ENCODE data around the gene TMIGD3. TPM values are rescaled to one million over a fixed set of nuclear protein-coding genes. Genes with fewer than 3 reads are reported as not detected.
A peak's percentile ranks its signal among the peaks of the same experiment; 100 is the strongest.

The TMIGD3 gene
- total and polyA plus RNA-seq, 2 of the 4 experiments (the other 2 are of a cell fraction), result under 0.01 to 0.12 TPM

GRCh38 chr1:111483166-111483565, 20.3 kb downstream of the TMIGD3 start:
- CTCF ChIA-PET, result no interaction called here

More at GRCh38 chr1:111483166-111483565, 20.3 kb downstream of the TMIGD3 start:
- no peak overlapping the region for H3K18ac ChIP-seq (ENCODE audit: low read depth, low read length)
- no peak overlapping the region for H3K4me3 ChIP-seq (ENCODE audit: insufficient read depth, low read depth, low read length)
- no peak overlapping the region for H4K8ac ChIP-seq (ENCODE audit: low read depth in 2 of 2, low read length in 2 of 2)
- H3K9me1 ChIP-seq (ENCODE audit: insufficient read depth, low read length), result no peaks in the 10 kb centered on the region
- no peak overlapping the region for H2AFZ ChIP-seq (replicated peaks; ENCODE audit: low read length, poor library complexity)
- H3K27ac ChIP-seq (ENCODE audit: insufficient read depth, low read length), result no peak overlapping the region
- in situ Hi-C loops (cut with MboI; ENCODE audit: low sequenced_read_pairs), result loop anchor here (5.0 to 25.0 kb wide), 2 partner anchors 284 to 879 kb away; no protein-coding TSS in a partner anchor
- H2BK120ac ChIP-seq (ENCODE audit: low read depth, low read length), result no peak overlapping the region
- TF ChIP-seq NFE2L2 (IDR thresholded peaks at IDR 0.05; ENCODE audit: low read depth, low read length), result no peak
- no peak for TF ChIP-seq FOS (IDR thresholded peaks at IDR 0.05; ENCODE audit: low read depth, low read length)
- TF ChIP-seq RFX5 (IDR thresholded peaks at IDR 0.05; ENCODE audit: low read depth, low read length), result no peak
- no peak for TF ChIP-seq MXI1 (IDR thresholded peaks at IDR 0.05; ENCODE audit: borderline replicate concordance, low read depth, low read length)
- TF ChIP-seq POLR2A (IDR thresholded peaks at IDR 0.05; ENCODE audit: low read depth, low read length), result no peak
- no peak for TF ChIP-seq RCOR1 (IDR thresholded peaks at IDR 0.05; ENCODE audit: insufficient replicate concordance, low read length)
- H3K56ac ChIP-seq (ENCODE audit: extremely low read depth, insufficient read depth, low read length), result no peak overlapping the region
- H2AK9ac ChIP-seq (replicated peaks; ENCODE audit: low read depth, low read length, poor library complexity), result no peak overlapping the region
- H4K20me1 ChIP-seq (ENCODE audit: insufficient read depth, low read length), result no peaks in the 10 kb centered on the region
- H4K91ac ChIP-seq (ENCODE audit: insufficient read depth, low read depth, low read length), result no peak overlapping the region
- H4K5ac ChIP-seq (ENCODE audit: low read depth, low read length), result no peak overlapping the region
- no TSS peak for BruUV-seq (replicated peaks)
- H2BK5ac ChIP-seq (ENCODE audit: low read depth, low read length, poor library complexity, severe bottlenecking), result no peak overlapping the region
- dilution Hi-C loops (cut with HindIII; ENCODE audit: low sequenced_read_pairs, unreplicated experiment), result no loop called here
- no CpG with 5 or more reads among the region's 3 CpGs for WGBS, 2 experiments (ENCODE audit: extremely low coverage in 2 of 2, insufficient read length in 1 of 2)
- no peaks in the 10 kb centered on the region for H3K4me1 ChIP-seq (ENCODE audit: control insufficient read depth, insufficient read depth, low read length)
- intact Hi-C loops (cut with micrococcal nuclease), result no loop called here
- H2BK20ac ChIP-seq (ENCODE audit: low read depth, low read length), result no peak overlapping the region
- H3K23ac ChIP-seq (ENCODE audit: low read depth, low read length), result no peak overlapping the region
- DNase-seq (peak; percentile 43), ATAC-seq (ENCODE audit: low read depth) (peak; percentile 15; the same call in 1 of the 2 replicates)
- no peaks in the 10 kb centered on the region for H3K79me1 ChIP-seq (ENCODE audit: low read depth in 1 of 2, low read length in 2 of 2)
- H3K4me2 ChIP-seq (ENCODE audit: low read depth, low read length), result no peak overlapping the region
- H3K36me3 ChIP-seq (ENCODE audit: control insufficient read depth, insufficient read depth, low read length), result no peaks in the 10 kb centered on the region
- H3K9me3 ChIP-seq (ENCODE audit: control insufficient read depth, insufficient read depth, low read length), result no peaks in the 10 kb centered on the region
- no peak overlapping the region for H3K9ac ChIP-seq (ENCODE audit: low read depth, low read length)
- no peak overlapping the region for H3K14ac ChIP-seq (replicated peaks; ENCODE audit: low read depth, low read length)
- no peak overlapping the region for H2AK5ac ChIP-seq (ENCODE audit: low read depth, low read length)
- POLR2A ChIA-PET (ENCODE audit: unreplicated experiment), result no interaction called here
- no peaks in the 10 kb centered on the region; the same call in 1 of the 2 replicates for H3K27me3 ChIP-seq (ENCODE audit: control insufficient read depth, insufficient read depth, low read length)
- H2BK15ac ChIP-seq (ENCODE audit: low read depth, low read length), result no peak overlapping the region
- H3K4ac ChIP-seq (ENCODE audit: low read depth, low read length), result no peak overlapping the region
